Endodermal cell (in vitro differentiated cells): ENCODE measurements around the gene TRAPPC13. TPM values are rescaled to one million over a fixed set of nuclear protein-coding genes. Genes with fewer than 3 reads are reported as not detected.
A peak's percentile ranks its signal among the peaks of the same experiment; 100 is the strongest.

Experiments used
- DNase-seq: peaks from one replicate; pipeline ENCODE4 v3.0.0-alpha.2; 2017
- H3K27ac ChIP-seq: 2 replicates; pipeline ENCODE4 v1.5.1; 2013; ENCODE audit warnings: mild to moderate bottlenecking, low read depth, low read length, moderate library complexity
- H3K27me3 ChIP-seq: 2 replicates; pipeline ENCODE4 v1.6.1; 2013; ENCODE audit warnings: mild to moderate bottlenecking, low read length, moderate library complexity; ENCODE audit not compliant: insufficient read depth, control insufficient read depth, poor library complexity, severe bottlenecking
- H3K36me3 ChIP-seq: 2 replicates; pipeline ENCODE4 v1.7.0; 2013; ENCODE audit warnings: mild to moderate bottlenecking, low read length, moderate library complexity; ENCODE audit not compliant: control insufficient read depth, insufficient read depth
- H3K4me1 ChIP-seq: one replicate; pipeline ENCODE4 v1.7.0; 2013; ENCODE audit warnings: low read length; ENCODE audit not compliant: control insufficient read depth, insufficient read depth
- H3K4me3 ChIP-seq: 2 replicates; pipeline ENCODE4 v1.5.1; 2013; ENCODE audit warnings: mild to moderate bottlenecking, low read length, moderate library complexity
- H3K9ac ChIP-seq: 2 replicates; pipeline ENCODE4 v1.6.1; 2013; ENCODE audit warnings: mild to moderate bottlenecking, low read length, moderate library complexity; ENCODE audit not compliant: poor library complexity, severe bottlenecking; ENCODE audit errors: extremely low read depth
- H3K9me3 ChIP-seq: 2 replicates; pipeline ENCODE4 v1.6.1; 2013; ENCODE audit warnings: mild to moderate bottlenecking, low read length, moderate library complexity; ENCODE audit not compliant: control insufficient read depth
- H3K27ac Mint-ChIP-seq: 2 replicates; pipeline ENCODE4 v1.8.0; 2020; ENCODE audit warnings: mixed read lengths
- H3K27me3 Mint-ChIP-seq: 2 replicates; pipeline ENCODE4 v1.8.0; 2021; ENCODE audit warnings: mild to moderate bottlenecking, mixed read lengths; ENCODE audit not compliant: insufficient read depth
- H3K36me3 Mint-ChIP-seq: 2 replicates; pipeline ENCODE4 v1.8.0; 2020; ENCODE audit warnings: low read depth, mixed read lengths
- H3K4me1 Mint-ChIP-seq: 2 replicates; pipeline ENCODE4 v1.8.0; 2020; ENCODE audit warnings: mixed read lengths
- H3K4me3 Mint-ChIP-seq: 2 replicates; pipeline ENCODE4 v1.8.0; 2020; ENCODE audit warnings: mild to moderate bottlenecking, moderate library complexity, mixed read lengths
- H3K9me3 Mint-ChIP-seq: 2 replicates; pipeline ENCODE4 v1.8.0; 2020; ENCODE audit warnings: mild to moderate bottlenecking, mixed read lengths
- CTCF ChIP-seq: fragments of 200-600 bp; sonication (generic); conservative IDR thresholded peaks from 2 replicates; pipeline ENCODE4 v1.5.0; 2021; ENCODE audit warnings: antibody characterized with exemption, mild to moderate bottlenecking
- WGBS, 2 experiments: methylation state at CpG; one replicate each; pipeline versions ENCODE4 v1.1.5 to v1.1.7; 2013; ENCODE audit warnings: missing lambda C conversion rate in 2 of 2, mixed read lengths in 1 of 2; ENCODE audit not compliant: insufficient coverage in 1 of 2, insufficient read length in 1 of 2; 5-methylcytosine and 5-hydroxymethylcytosine counted together
- long read RNA-seq, 4 experiments: library from polyadenylated mRNA in 2 of 4; library from RNA in 1 of 4; library from capped mRNA in 1 of 4; stranded (forward) in 3 of 4; unstranded in 1 of 4; transcript quantifications; one replicate each; pipeline ENCODE4 v2.0.0, GENCODE V29; 2020 to 2021; ENCODE audit warnings: inconsistent platforms in 1 of 4
- polyA plus RNA-seq, 2 experiments: library from polyadenylated mRNA; stranded (reverse); fragments of 50-300 nt; gene quantifications; one replicate each; pipeline ENCODE4 v1.2.3, GENCODE V29; 2013
- total RNA-seq, 2 donors: library from RNA; stranded (reverse); fragmentation: NEBNext Ultra II Directional in 1 of 2; extraction: Animal tissue kit (Norgen Biotek cat#: 25700) in 1 of 2; gene quantifications; 2 replicates in 1 of 2; 3 replicates in 1 of 2; pipeline ENCODE4 v1.2.1, GENCODE V29; 2021

TRAPPC13 gene, protein sequence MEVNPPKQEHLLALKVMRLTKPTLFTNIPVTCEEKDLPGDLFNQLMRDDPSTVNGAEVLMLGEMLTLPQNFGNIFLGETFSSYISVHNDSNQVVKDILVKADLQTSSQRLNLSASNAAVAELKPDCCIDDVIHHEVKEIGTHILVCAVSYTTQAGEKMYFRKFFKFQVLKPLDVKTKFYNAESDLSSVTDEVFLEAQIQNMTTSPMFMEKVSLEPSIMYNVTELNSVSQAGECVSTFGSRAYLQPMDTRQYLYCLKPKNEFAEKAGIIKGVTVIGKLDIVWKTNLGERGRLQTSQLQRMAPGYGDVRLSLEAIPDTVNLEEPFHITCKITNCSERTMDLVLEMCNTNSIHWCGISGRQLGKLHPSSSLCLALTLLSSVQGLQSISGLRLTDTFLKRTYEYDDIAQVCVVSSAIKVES
- total RNA-seq = 10 to 100 TPM; 19.0 to 26.0 TPM
- 25.6 TPM for polyA plus RNA-seq (2013, experiment 1 of 2)
- 26.6 TPM for polyA plus RNA-seq (2013, experiment 2 of 2)
- long read RNA-seq, experiment 1, partial matches to known transcripts = 2 of 9 reads
- long read RNA-seq, experiment 1, other reads (novel, unspliced or antisense) = 1 of 9 reads
- long read RNA-seq, experiment 2, transcript TRAPPC13-208 (12 exons, 1,410 nt) = major isoform, 10 of 32 reads
- long read RNA-seq, experiment 2, transcript TRAPPC13-201 (12 exons, 2,715 nt) = minor isoform, 6 of 32 reads
- long read RNA-seq, experiment 2, partial matches to known transcripts = 0 of 32 reads
- long read RNA-seq, experiment 2, other reads (novel, unspliced or antisense) = 14 of 32 reads
- long read RNA-seq, experiment 3, transcript TRAPPC13-208 (12 exons, 1,410 nt) = major isoform, 24 of 74 reads
- long read RNA-seq, experiment 3, transcript TRAPPC13-201 (12 exons, 2,715 nt) = major isoform, 24 of 74 reads
- long read RNA-seq, experiment 3, partial matches to known transcripts = 2 of 74 reads
- long read RNA-seq, experiment 3, other reads (novel, unspliced or antisense) = 21 of 74 reads
- long read RNA-seq, experiment 4, transcript TRAPPC13-208 (12 exons, 1,410 nt) = minor isoform, 6 of 46 reads
- long read RNA-seq, experiment 4, transcript TRAPPC13-209 (7 exons, 729 nt) = major isoform, 7 of 46 reads
- long read RNA-seq, experiment 4, partial matches to known transcripts = 3 of 46 reads
- long read RNA-seq, experiment 4, other reads (novel, unspliced or antisense) = 26 of 46 reads

- 0% methylated on average over 25 to 36 of the region's 36 CpGs for WGBS, 2 experiments
- Histone ChIP-seq H3K27ac (peak within 1 kb of the TSS; percentile 44), H3K4me3 (peak within 1 kb of the TSS; percentile 96), H3K9me3 (no peaks in the 10 kb centered on the region), H3K9ac (peak within 1 kb of the TSS; percentile 87), H3K4me1 (peaks cover 10% of the 10 kb centered on the region), H3K36me3 (peaks cover 5% of the 10 kb centered on the region), H3K27me3 (no peaks in the 10 kb centered on the region)
- Mint-ChIP-seq H3K36me3 (peaks cover 10% of the 10 kb centered on the region), H3K27me3 (no peaks in the 10 kb centered on the region), H3K4me1 (peaks cover 17% of the 10 kb centered on the region), H3K9me3 (no peaks in the 10 kb centered on the region), H3K27ac (peak within 1 kb of the TSS; percentile 98), H3K4me3 (peak within 1 kb of the TSS; percentile 90)
- DNase-seq = peak; percentile 92
- peak; percentile 38 for TF ChIP-seq CTCF
Measured at GRCh38 chr5:65624571-65625555, at the start of gene TRAPPC13, which contains the start of gene SHLD3. TSS of gene TRAPPC13 (plus strand) at chr5:65625027. CDS start at chr5:65625061, 34 bp downstream. TSS of gene SHLD3 (plus strand) at chr5:65625027. CDS start at chr5:65629588, 4,561 bp downstream.

DNA sequence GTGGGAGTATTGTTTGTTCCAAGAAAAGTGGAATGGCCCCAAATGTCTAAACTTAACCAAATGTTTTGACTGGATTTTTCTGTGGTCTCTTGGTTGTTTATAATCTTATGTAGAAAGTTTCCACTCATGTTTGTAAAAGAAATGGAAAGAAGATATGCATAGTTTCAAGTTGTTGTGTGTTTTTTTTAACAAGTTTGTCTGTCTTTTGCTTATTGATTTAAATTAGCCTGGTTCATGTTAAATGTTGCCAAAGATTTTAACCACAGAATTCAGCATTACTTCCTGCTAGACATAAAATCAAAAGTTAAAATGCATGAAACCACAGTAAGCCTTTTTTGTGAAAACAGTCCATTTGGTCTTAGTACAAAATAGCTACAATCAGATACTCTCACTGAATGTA lies 47.7 kb upstream of the TRAPPC13 start:
- Histone ChIP-seq H3K9ac (no peak overlapping the region), H3K27me3 (no peaks in the 10 kb centered on the region), H3K9me3 (no peaks in the 10 kb centered on the region), H3K4me3 (no peak overlapping the region), H3K27ac (no peak overlapping the region), H3K4me1 (no peaks in the 10 kb centered on the region), H3K36me3 (peaks cover 75% of the 10 kb centered on the region)
- Mint-ChIP-seq H3K36me3 (peaks cover 57% of the 10 kb centered on the region), H3K27me3 (no peaks in the 10 kb centered on the region), H3K9me3 (no peaks in the 10 kb centered on the region), H3K4me3 (no peak overlapping the region), H3K4me1 (peaks cover 3% of the 10 kb centered on the region), H3K27ac (no peak overlapping the region)
- no peak for TF ChIP-seq CTCF
- no peak for DNase-seq
